Measurements from ENCODE around the gene TDRD7.

TDRD7 gene

GRCh38 chr9:97388721-97389238 lies 23.1 kb upstream of the TDRD7 start:
- DNase-seq = no peak

GRCh38 chr9:97389249-97389648 lies 22.6 kb upstream of the TDRD7 start:
- no peak for DNase-seq

GRCh38 chr9:97390791-97391406 lies 21.0 kb upstream of the TDRD7 start:
- DNase-seq = no peak

- no peak for DNase-seq
Observed at GRCh38 chr9:97394881-97395280, 17.0 kb upstream of the TDRD7 start.

GRCh38 chr9:97395745-97396144 lies 16.2 kb upstream of the TDRD7 start:
- DNase-seq = no peak

GRCh38 chr9:97396256-97396655 lies 15.6 kb upstream of the TDRD7 start:
- no peak for DNase-seq

- no peak for DNase-seq
Observed at GRCh38 chr9:97397220-97397619, 14.7 kb upstream of the TDRD7 start.

- no peak for DNase-seq
Observed at GRCh38 chr9:97398999-97399758, 12.7 kb upstream of the TDRD7 start.

GRCh38 chr9:97403746-97404316 lies 8.1 kb upstream of the TDRD7 start:
- DNase-seq = no peak

- DNase-seq = no peak
Observed at GRCh38 chr9:97405551-97405950, 6.3 kb upstream of the TDRD7 start.

GRCh38 chr9:97406620-97407177 lies 5.2 kb upstream of the TDRD7 start:
- DNase-seq = no peak

- DNase-seq = no peak
Observed at GRCh38 chr9:97408562-97408961, 3.3 kb upstream of the TDRD7 start.

GRCh38 chr9:97411440-97411788 lies 482 bp upstream of the TDRD7 start:
- DNase-seq = no peak

- DNase-seq = no peak
Observed at GRCh38 chr9:97412626-97413385, 910 bp downstream of the TDRD7 start.

GRCh38 chr9:97413462-97413861 lies 1.6 kb downstream of the TDRD7 start:
- peak; percentile 17 for DNase-seq

GRCh38 chr9:97415146-97415545 lies 3.2 kb downstream of the TDRD7 start:
- DNase-seq = no peak

GRCh38 chr9:97418880-97419279 lies 7.0 kb downstream of the TDRD7 start:
- DNase-seq = no peak

GRCh38 chr9:97419309-97419867 lies 7.5 kb downstream of the TDRD7 start:
- DNase-seq = no peak

- DNase-seq = no peak
Observed at GRCh38 chr9:97425336-97425972, 13.6 kb downstream of the TDRD7 start.

GRCh38 chr9:97425973-97426336 lies 14.1 kb downstream of the TDRD7 start:
- DNase-seq = no peak

GRCh38 chr9:97427885-97428284 lies 16.0 kb downstream of the TDRD7 start:
- DNase-seq = no peak

GRCh38 chr9:97430316-97431043 lies 18.6 kb downstream of the TDRD7 start:
- no peak for DNase-seq
